GM12801 (cell line): ENCODE data around the gene KDM2B.

ENCODE experiments used
- CTCF ChIP-seq: IDR thresholded peaks from one replicate; pipeline ENCODE4 v1.5.1; 2011; ENCODE audit warnings: control low read depth; ENCODE audit not compliant: insufficient read length; ENCODE audit errors: extremely low read depth

KDM2B gene

DNA sequence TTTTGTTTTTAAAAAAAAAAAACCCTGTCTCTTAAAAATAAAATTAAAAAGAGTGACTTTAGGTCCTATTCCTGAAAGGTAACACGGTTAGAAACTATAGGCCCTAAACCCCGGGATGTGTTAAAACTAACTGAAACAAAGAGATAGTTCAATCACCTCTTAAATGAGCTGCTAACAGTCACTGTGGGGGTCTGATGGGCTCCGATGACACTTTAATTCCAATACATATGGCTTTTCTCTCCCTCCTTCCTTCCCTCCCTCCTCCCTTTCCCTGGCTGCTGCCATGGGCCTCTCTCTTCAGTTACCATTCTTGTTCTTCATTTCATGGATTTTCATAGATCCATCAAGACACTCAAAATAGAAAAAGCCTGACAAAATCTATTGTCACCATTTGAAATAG is 104.3 kb downstream of the KDM2B start:
- no peak for TF ChIP-seq CTCF

- TF ChIP-seq CTCF = no peak
These were observed 105.5 kb downstream of the KDM2B start for GRCh38 chr12:121475279-121475678.

- no peak for TF ChIP-seq CTCF
These were observed 108.5 kb downstream of the KDM2B start for GRCh38 chr12:121472150-121472905.

DNA sequence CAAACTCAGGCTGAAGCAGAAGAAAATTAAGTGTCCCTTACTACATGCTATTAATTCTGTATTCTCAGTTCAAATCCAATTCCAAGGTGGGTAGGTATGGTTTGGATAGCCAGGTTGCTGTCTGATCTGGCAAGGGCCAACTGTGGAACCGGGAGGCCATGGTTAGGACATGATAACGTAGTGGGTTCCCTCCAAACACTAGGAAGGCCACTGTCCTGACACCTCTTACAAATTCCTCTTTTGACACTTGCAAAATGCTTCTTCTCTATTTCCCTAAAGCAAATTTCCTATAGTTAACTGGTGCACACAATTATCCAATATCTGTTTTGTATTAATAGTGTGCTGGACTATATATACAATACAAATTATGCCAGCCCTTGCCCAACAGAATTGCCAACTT is 110.1 kb downstream of the KDM2B start:
- no peak for TF ChIP-seq CTCF

DNA sequence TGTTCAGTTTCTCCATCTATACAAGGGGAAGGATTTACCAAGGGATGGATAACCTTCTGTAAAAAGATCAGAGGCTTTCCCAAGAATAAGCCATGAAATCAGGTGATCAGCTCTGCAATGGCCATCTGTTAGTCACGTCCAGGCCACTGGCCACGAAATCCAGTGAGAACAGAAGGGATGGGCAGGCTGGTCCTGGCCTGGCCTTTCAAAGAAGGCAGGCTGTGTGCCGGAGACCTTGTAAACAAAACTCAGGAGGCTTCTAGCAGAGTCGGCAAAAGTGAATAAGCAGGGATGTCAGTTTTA is 112.4 kb downstream of the KDM2B start:
- TF ChIP-seq CTCF = no peak

DNA sequence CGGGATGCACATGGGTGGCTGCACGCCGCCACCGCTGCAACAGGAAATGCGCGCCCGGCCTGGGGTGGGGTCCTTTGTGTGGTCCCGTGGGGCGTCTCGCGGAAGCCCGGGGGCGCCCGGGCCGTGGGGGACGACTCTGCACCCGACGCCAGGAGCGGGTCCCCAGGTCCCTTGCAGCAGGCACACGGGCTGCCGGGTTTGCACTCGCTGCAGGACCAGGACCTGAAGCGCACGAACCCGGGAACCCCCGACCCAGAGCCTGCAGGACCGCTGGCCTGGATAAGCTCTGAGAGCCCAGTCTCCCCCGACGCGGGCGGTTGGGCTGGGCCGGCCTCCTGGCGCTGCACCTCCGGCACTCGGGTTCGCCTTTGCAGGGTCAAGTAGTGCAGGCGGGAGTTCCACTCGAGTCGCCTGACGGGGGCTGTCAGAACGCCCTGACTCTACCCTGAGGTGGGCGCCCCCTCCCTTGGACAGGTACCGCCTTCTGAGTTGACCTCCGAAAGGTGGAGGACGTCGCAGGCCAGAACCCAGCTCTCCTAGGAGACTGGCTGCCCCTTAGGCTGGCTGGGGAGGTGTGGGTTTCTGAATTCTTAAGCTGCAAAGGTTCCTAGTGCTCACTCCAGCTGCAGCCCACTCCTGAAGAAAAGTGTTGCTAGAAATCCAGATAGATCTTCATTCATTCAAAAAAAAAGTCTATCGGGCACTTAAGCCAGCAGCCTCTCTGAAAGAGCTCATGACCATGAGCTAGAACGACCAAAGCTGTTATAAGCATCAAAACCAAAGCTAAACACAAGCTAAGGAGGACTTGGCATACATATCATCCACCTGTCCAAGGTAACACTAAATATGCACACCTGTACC is 113.0 kb downstream of the KDM2B start:
- no peak for TF ChIP-seq CTCF

GRCh38 chr12:121466794-121467637 is 113.8 kb downstream of the KDM2B start:
- no peak for TF ChIP-seq CTCF
